Astrocyte (in vitro differentiated cells and primary cell): Measurements from ENCODE around the gene APOL6.

Source experiments
- EZH2 ChIP-seq: IDR thresholded peaks from 2 replicates; pipeline ENCODE4 v1.6.1; 2012; ENCODE audit warnings: mild to moderate bottlenecking, low read length, inconsistent platforms; ENCODE audit not compliant: insufficient read depth
- TF ChIP-seq, protein P1 (sequence below): IDR thresholded peaks from 2 replicates; pipeline ENCODE4 v1.5.1; 2011; ENCODE audit warnings: low read depth, mild to moderate bottlenecking, inconsistent platforms, low read length, moderate library complexity; ENCODE audit not compliant: insufficient read depth

DNA sequence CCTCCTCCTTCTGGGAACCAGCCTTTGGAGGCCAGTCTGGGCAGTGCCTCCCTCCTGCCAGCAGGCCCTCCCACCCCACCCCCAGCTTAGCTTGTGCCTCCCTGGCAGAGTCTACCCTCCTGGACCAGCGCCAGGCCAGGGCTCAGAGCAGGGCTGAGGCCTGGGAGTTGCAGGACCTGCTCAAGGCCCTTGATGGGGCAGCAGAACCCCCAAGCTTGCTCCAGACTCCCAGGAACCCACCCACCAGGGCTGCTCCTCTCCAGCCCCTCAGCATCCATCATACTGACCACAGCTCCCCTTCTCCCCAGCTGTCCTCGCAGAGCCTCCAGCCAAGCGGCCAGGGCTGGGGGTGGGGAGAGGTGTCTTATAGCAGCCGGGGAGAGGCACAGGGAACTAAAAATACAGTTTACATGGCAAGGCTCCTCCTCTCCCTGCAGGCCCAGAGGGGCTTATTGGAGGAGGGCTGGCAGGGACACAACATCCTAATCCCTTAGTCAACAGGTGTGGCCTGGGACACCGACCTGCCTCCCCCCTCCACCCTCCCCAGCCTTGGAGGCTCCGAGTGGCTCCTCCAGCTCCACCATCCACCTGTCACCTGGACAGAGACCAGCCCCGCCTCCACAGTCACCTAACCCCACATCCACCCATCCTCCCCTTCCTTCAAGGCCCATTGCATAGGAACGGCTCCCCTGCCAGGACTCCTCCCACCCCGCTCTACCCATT, 25.9 kb upstream of the APOL6 start:
- TF ChIP-seq, protein P1, sequence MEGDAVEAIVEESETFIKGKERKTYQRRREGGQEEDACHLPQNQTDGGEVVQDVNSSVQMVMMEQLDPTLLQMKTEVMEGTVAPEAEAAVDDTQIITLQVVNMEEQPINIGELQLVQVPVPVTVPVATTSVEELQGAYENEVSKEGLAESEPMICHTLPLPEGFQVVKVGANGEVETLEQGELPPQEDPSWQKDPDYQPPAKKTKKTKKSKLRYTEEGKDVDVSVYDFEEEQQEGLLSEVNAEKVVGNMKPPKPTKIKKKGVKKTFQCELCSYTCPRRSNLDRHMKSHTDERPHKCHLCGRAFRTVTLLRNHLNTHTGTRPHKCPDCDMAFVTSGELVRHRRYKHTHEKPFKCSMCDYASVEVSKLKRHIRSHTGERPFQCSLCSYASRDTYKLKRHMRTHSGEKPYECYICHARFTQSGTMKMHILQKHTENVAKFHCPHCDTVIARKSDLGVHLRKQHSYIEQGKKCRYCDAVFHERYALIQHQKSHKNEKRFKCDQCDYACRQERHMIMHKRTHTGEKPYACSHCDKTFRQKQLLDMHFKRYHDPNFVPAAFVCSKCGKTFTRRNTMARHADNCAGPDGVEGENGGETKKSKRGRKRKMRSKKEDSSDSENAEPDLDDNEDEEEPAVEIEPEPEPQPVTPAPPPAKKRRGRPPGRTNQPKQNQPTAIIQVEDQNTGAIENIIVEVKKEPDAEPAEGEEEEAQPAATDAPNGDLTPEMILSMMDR, result no peak
- no peak for TF ChIP-seq EZH2
